GM19193 (cell line): Measurements from ENCODE around the gene PCIF1.

Experiments used
- POLR2A ChIP-seq: IDR thresholded peaks from 4 replicates; pipeline ENCODE4 v1.6.1; 2011; ENCODE audit not compliant: insufficient read depth, insufficient read length; ENCODE audit errors: extremely low read depth

Gene PCIF1

DNA sequence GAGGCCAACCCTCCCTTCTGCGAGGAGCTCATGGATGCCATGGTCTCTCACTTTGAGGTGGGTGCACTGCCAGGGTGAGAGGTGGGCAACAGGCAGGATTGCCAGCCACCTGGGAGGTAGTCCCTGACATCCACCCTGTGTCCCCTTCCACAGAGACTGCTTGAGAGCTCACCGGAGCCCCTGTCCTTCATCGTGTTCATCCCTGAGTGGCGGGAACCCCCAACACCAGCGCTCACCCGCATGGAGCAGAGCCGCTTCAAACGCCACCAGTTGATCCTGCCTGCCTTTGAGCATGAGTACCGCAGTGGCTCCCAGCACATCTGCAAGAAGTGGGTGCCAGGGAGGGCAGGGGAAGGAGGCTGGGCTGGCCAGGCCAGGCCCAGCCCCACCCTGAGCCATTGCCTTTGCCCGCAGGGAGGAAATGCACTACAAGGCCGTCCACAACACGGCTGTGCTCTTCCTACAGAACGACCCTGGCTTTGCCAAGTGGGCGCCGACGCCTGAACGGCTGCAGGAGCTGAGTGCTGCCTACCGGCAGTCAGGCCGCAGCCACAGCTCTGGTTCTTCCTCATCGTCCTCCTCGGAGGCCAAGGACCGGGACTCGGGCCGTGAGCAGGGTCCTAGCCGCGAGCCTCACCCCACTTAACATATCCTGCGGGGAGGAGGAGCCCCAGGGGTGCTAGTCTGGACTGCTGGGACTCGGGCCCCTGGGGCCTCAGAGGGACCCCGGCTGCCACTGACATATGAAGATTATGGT lies 12.8 kb downstream of the PCIF1 start:
- peak; percentile 1 for TF ChIP-seq POLR2A

DNA sequence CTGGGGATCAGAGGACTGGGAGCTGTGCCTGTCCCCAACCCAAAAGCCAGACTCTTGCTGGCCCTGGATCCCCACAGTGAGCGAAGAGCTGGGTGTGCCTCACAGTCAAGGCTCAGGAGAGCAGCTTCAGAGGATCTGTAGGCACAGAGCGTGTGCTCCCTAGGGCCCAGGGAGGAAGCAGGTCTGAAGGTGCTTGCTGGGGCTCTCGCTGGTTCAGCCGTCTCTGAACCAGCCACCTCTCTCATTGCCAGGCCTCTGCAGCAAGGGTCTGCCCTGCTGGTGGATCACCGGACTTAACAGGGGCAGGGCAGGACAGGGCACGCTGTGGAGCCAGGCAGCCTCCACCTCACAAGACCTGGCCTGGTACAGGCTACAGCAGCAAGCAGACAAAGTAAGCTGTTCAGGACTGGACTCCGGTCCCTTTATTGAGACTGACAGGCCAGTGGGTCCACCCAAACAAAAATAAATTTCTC lies 13.8 kb downstream of the PCIF1 start:
- TF ChIP-seq POLR2A = peak; percentile 35

DNA sequence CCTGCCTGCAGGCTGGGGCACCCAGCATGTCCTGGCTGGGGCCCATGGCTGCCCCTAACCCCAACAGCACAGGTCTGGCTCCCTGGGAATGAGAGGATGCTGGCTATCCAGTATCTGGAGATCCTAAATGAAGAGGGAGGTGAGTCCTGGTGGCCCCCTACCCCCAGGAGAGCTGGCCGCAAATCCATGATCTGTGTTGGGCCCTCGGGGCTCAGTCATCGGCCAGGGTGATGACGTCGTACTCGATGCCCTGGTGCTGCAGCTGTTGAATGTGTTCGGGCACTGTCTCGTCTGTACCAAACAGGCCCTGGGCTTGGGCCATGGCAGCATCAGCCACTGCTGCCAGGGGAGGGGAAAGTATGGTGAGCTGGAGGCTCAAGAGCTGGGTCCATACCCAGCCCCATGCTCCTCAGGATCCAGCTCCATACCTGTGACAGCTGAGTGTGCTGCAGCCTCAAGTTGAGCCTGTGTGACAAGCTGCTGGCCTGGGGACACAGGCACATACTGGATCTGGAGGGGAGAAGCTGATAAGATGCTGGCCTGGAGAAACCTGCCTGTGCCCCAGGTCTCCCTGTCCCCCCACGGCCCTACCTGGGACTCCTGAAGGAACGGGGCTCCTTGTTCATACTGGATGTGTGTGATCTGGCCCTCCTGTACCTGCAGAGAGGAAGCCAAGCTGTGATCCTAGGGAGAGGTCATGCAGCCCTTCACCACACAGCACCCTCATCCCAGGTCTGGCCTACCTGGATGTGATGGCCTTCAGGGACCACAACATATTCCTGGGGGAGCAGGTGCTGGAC lies 14.5 kb downstream of the PCIF1 start:
- no peak for TF ChIP-seq POLR2A

DNA sequence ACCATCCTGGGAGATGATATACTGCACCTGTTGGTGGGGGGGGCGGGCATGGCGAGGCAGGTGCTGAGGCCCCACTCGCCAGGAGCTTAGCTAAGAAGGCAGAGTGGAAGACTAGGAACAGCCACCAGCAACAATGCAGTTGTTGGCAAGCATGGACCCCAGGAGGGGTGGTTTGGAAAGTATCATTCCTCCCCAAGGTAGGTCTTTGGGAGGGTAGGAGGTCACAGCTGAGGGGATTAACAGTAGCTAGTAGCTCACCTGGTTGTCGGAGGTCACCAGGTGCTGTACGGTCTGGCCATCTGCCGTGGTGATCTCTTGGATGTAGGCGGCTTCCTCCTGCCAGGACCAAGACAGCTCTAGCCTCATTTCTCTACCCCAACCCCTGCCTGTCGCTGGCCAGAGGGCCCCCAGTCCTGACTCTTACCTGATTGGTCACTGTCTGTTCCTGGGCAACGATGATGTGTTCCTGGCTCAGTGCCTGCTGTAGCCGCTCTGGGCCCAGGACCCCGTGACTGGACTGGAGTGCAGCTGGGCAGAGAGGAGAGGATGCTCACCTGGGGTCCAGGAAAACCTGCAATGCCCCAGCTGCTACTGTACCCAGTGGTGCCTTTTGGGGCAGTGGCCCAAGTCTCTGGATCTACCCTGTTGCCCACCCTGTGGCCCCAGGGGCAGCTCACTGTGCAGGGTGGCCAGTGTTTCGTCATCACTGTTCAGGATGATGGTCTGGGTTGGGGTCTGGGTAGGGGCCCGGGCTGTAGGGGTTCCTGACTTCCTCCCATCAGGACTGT lies 15.3 kb downstream of the PCIF1 start:
- peak; percentile 21 for TF ChIP-seq POLR2A

- no peak for TF ChIP-seq POLR2A
Measured at GRCh38 chr20:45950330-45950646, 15.8 kb downstream of the PCIF1 start.

DNA sequence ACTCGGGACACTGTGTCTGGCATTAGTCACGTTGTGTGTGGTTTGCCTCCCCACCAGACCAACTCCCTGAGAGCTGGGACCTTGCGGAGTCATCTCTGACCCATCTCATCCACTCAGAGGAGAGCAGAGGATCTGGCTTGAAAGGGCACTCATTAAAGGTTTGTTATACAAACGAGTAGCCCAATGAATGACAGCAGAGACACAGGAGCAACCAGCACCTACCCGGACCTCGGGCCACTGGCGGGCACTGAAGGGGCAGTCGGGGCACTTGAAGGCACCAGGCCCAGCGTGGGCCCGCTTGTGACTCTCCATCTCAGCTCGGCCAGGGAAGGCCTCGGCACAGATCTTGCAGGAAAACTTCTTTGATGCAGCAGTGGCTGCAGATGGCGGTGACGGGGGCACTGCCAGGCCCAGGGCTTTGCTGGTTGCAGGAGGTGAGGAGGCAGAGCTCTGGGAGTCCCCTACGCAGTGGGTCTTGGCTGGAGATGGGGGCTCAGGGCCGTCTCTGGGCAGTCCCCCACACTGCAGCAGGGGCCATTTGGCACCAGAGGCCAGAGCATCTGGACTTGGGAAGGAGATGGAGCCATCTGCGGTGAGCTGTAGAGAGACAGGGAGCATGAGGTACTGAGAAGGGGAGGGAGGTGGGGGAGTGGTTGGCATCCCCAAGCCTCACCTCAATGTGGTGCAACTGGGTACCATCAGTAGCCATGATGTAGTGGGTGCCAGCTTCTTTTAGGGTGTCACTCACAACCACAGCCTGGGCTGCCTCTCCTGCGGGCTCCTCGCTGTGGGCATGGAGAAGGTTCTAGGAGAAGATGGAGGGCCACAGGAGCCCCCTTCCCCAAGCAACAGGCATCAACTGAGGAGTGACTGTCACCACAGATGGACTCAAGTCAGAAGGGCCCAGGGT lies 17.7 kb downstream of the PCIF1 start:
- TF ChIP-seq POLR2A = no peak

DNA sequence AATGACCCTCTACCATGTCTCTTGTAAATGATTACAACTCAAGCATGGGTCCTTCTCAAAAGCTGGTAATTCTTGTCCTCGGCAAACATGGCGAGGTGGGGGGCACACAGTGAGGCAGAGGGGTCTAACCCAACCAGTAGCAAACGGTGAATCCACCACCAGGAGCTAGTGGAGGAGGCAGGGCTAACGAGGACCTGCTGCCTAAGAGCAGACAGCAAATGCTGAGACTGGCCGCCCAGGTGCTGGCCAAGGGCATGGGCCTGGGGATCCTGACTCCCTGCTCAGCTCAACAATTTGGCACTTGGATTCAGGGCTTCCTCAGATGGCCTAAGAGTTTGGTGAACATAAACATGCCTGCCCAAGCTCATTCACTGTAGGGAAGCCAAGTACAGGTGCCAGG lies 18.4 kb downstream of the PCIF1 start:
- no peak for TF ChIP-seq POLR2A

- no peak for TF ChIP-seq POLR2A
Measured at GRCh38 chr20:45953672-45954071, 19.2 kb downstream of the PCIF1 start.

- no peak for TF ChIP-seq POLR2A
Measured at GRCh38 chr20:45957021-45957941, 22.8 kb downstream of the PCIF1 start.

GRCh38 chr20:45958593-45958992 lies 24.1 kb downstream of the PCIF1 start:
- TF ChIP-seq POLR2A = no peak

DNA sequence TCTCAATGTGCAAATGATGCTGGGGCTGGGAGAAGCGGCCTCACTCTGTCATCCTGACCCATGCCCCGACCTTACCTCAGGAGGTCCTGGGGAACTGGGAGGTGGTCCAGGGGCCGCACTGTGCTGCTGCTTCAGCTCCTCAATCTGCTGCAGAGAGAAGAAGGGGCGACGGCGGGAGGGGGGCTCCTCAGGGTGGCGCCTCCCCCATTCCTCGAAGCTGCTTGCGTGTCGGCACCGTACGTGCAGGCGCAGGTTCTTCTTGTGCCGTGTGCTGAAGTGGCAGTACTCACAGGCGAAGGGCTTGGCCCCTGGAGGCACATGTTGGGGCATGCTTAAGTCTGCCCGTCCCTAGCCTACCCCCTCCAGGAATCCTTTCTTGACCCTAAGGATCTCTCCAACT lies 24.6 kb downstream of the PCIF1 start:
- TF ChIP-seq POLR2A = no peak

DNA sequence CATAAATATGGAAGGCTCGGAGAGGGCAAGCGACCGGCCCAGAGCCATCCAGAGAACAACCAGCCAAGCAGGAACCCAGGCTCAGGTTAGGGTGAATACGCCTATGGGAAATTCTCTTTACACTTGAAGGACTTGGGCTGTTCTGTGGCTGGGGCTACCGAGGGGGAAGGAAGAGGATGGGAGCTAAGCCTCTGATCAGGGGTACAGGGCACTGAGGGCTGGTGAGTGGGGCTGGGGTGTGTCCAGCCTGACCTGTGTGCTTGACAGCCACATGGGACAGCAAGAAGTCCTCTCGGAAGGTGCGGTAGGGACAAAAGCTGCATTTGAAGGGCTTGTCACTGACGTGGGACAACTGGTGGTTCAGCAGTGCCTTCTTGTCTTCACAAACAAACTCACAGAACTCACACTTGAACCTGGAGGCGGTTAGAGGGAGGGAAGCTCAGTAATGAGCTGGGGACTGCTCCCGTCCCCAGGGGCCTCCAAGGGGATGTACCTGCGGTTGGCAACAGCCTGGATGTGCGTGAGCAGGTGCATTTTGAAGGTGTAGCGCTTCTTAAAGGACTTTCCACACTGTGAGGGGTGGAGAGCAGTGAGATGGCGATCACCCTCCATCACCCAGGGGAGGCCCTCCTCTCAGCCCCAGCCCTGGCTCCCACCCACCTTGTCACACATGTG lies 25.6 kb downstream of the PCIF1 start:
- TF ChIP-seq POLR2A = no peak
